22Rv1 (cell line): ENCODE measurements around the gene PLEKHS1.
"Not testable (repeated sequence)": the region's sequence is repeated elsewhere in the genome, so short reads cannot be mapped to it uniquely, and the experiment has no call there.

Source experiments
- H3K27ac ChIP-seq: fragments of 450-650 bp; 2 replicates; pipeline ENCODE4 v1.5.1; 2017
- CTCF ChIP-seq: fragments of 450-650 bp; IDR thresholded peaks from 2 replicates; pipeline ENCODE4 v1.5.1; 2017; ENCODE audit warnings: mild to moderate bottlenecking
- ZFX ChIP-seq: fragments of 450-650 bp; IDR thresholded peaks from 2 replicates; pipeline ENCODE4 v1.6.1; 2017; ENCODE audit warnings: antibody characterized with exemption, borderline replicate concordance

Gene PLEKHS1

GRCh38 chr10:113822174-113822573 is 70.7 kb downstream of the PLEKHS1 start:
- no peak for TF ChIP-seq ZFX
- no peak for TF ChIP-seq CTCF
- no peak overlapping the region for H3K27ac ChIP-seq

DNA sequence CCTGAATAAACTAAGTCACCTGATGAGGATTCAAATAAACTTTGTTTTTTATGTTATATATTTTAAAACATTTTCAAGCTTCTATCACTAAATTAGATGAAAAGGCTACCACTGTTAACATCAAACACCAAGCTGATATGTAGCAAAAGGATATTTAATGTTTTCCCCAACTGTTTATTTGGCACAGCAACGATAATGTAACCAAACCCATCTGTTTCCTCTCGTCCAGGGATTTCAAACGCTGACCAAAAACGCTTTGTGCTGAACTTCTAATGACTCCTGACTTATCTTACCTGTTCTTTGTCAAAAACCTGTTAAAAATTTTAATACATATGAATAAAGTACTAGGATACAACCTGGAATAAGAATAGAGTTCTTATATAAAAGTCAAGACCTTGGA is 71.9 kb downstream of the PLEKHS1 start:
- H3K27ac ChIP-seq: no peak overlapping the region
- no peak for TF ChIP-seq ZFX
- no peak for TF ChIP-seq CTCF

GRCh38 chr10:113825791-113826190 is 74.3 kb downstream of the PLEKHS1 start:
- H3K27ac ChIP-seq: no peak overlapping the region
- TF ChIP-seq CTCF (no peak), ZFX (no peak)

DNA sequence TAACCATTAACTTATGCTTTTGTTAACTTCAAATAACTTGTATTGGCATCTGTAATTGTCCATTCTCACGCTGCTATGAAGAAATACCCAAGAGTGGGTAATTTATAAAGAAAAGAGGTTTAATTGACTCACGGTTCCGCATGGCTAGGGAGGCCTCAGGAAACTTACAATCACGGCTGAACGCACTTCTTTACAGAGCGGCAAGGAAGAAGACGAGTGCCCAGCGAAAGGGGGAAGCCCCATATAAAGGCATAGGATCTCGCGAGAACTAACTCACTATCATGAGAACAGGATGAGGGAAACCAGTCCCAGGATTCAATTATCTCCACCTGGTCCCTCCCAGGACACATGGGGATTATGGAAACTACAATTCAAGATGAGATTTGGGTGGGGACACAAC is 77.1 kb downstream of the PLEKHS1 start:
- H3K27ac ChIP-seq: not testable (repeated sequence)
